ENCODE measurements around the gene RAB40B.
"Not testable (repeated sequence)": the region's sequence is repeated elsewhere in the genome, so short reads cannot be mapped to it uniquely, and the experiment has no call there.

Gene RAB40B

GRCh38 chr17:82698065-82698973 lies at the start of gene RAB40B:
Gene RAB40B, minus strand, starts transcription at chr17:82698698. Its CDS starts 102 bp downstream, at chr17:82698596.
- in situ Hi-C loops (cut with MboI; ENCODE audit: low pct_unique_long_range_greater_than_20kb, low sequenced_read_pairs), result no loop called here
- DNase-seq, result peak; percentile 97

GRCh38 chr17:82745524-82745923 lies 47.0 kb upstream of the RAB40B start:
- in situ Hi-C loops (cut with MboI; ENCODE audit: low pct_unique_long_range_greater_than_20kb, low sequenced_read_pairs), result no loop called here
- no peak for DNase-seq

GRCh38 chr17:82744736-82745135 lies 46.2 kb upstream of the RAB40B start:
- DNase-seq; in situ Hi-C loops (cut with MboI; ENCODE audit: low pct_unique_long_range_greater_than_20kb, low sequenced_read_pairs): not testable (repeated sequence)

GRCh38 chr17:82743344-82744219 lies 45.1 kb upstream of the RAB40B start:
- no peak for DNase-seq
- in situ Hi-C loops (cut with MboI; ENCODE audit: low pct_unique_long_range_greater_than_20kb, low sequenced_read_pairs), result no loop called here

GRCh38 chr17:82740906-82741759 lies 42.6 kb upstream of the RAB40B start:
- in situ Hi-C loops (cut with MboI; ENCODE audit: low pct_unique_long_range_greater_than_20kb, low sequenced_read_pairs), result no loop called here
- no peak for DNase-seq

- in situ Hi-C loops (cut with MboI; ENCODE audit: low pct_unique_long_range_greater_than_20kb, low sequenced_read_pairs), result no loop called here
- DNase-seq, result no peak
Observed at GRCh38 chr17:82737967-82738877, 39.7 kb upstream of the RAB40B start.

- DNase-seq, result no peak
- in situ Hi-C loops (cut with MboI; ENCODE audit: low pct_unique_long_range_greater_than_20kb, low sequenced_read_pairs), result no loop called here
Observed at GRCh38 chr17:82736511-82737185, 38.1 kb upstream of the RAB40B start.

- in situ Hi-C loops (cut with MboI; ENCODE audit: low pct_unique_long_range_greater_than_20kb, low sequenced_read_pairs), result no loop called here
- DNase-seq, result peak; percentile 53
Observed at GRCh38 chr17:82734987-82735866, 36.7 kb upstream of the RAB40B start, which contains the start of gene FN3K. Gene FN3K, plus strand, starts transcription at chr17:82735615. Its CDS starts 22 bp downstream, at chr17:82735637.

- in situ Hi-C loops (cut with MboI; ENCODE audit: low pct_unique_long_range_greater_than_20kb, low sequenced_read_pairs), result no loop called here
- DNase-seq, result no peak
Observed at GRCh38 chr17:82732118-82732743, 33.7 kb upstream of the RAB40B start.

- no peak for DNase-seq
- in situ Hi-C loops (cut with MboI; ENCODE audit: low pct_unique_long_range_greater_than_20kb, low sequenced_read_pairs), result no loop called here
Observed at GRCh38 chr17:82729479-82730260, 31.2 kb upstream of the RAB40B start.

GRCh38 chr17:82726427-82726826 lies 27.9 kb upstream of the RAB40B start:
- in situ Hi-C loops (cut with MboI; ENCODE audit: low pct_unique_long_range_greater_than_20kb, low sequenced_read_pairs), result no loop called here
- DNase-seq, result no peak

GRCh38 chr17:82723169-82723807 lies 24.8 kb upstream of the RAB40B start:
- DNase-seq, result no peak
- in situ Hi-C loops (cut with MboI; ENCODE audit: low pct_unique_long_range_greater_than_20kb, low sequenced_read_pairs), result no loop called here

GRCh38 chr17:82722341-82723013 lies 24.0 kb upstream of the RAB40B start:
- in situ Hi-C loops (cut with MboI; ENCODE audit: low pct_unique_long_range_greater_than_20kb, low sequenced_read_pairs), result no loop called here

GRCh38 chr17:82720204-82720603 lies 21.7 kb upstream of the RAB40B start:
- in situ Hi-C loops (cut with MboI; ENCODE audit: low pct_unique_long_range_greater_than_20kb, low sequenced_read_pairs), result no loop called here
- DNase-seq, result no peak

More at GRCh38 chr17:82722341-82723013, 24.0 kb upstream of the RAB40B start:
- no peak for DNase-seq
